HG03558 (cell line): ENCODE measurements around the gene UGT1A1.

Experiments
- ATAC-seq: cut with Tn5 transposase; IDR thresholded peaks from one replicate; pipeline ENCODE4 v1.9.1; 2021; ENCODE audit warnings: moderate number of reproducible peaks; ENCODE audit not compliant: unreplicated experiment; ENCODE audit errors: extremely low read depth

UGT1A1 gene

DNA sequence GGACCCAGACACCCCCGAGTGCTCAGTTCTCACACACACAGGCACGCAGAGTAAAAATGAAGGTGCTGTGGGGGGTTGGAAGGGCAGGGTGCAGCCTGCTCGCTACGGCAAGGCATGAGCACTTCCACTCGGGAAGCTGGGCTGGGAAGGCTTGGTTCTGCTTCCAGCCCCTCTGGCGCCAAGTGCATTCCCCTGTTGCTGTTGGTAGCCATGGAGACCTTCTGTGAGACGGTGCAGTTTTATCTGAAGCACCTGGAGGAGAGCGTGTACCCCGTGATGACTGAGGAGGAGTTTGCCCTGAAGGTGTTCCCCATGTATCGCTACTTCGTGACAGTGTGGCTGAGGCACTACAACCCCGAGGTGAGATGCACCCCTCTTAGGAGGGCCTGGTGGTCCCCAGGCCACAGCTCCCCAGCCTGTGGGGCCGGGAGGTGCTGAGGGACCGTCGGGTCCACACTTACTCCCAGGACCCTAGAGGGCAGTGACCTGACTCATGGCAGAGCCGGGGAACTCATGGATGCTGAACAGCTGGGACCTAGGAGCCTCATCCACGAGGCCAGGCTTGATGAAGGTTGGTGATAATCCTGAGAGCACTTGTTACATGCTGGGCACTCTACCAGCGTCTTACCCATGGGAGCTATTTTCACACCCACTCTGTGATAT is 33.5 kb downstream of the UGT1A1 start:
- ATAC-seq: no peak

DNA sequence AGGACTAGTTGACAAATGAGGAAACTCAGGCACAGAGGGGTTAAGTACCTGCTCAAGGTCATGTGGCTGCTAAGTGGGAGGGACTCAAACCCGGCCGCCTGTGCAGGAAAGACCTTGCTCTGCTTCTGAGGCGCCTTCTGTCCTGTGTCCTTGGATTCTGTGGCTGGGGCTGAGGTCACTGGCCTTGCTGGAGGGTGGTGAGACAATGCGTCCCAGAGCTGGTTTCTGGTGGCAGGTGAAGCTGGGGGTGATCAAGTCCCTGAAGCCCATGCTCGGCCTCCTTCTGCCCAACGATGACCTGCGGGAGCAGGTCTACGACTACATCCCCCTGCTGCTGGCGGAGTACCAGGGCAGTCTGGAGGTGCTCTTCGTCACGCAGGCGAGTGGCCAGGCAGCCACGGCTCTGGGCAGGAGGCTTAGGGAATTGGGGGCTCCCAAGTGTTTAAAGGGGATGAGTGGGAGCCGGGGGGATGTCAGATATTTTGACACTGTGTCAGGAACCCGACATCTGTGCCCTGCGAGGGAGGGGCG is 34.1 kb downstream of the UGT1A1 start:
- no peak for ATAC-seq

DNA sequence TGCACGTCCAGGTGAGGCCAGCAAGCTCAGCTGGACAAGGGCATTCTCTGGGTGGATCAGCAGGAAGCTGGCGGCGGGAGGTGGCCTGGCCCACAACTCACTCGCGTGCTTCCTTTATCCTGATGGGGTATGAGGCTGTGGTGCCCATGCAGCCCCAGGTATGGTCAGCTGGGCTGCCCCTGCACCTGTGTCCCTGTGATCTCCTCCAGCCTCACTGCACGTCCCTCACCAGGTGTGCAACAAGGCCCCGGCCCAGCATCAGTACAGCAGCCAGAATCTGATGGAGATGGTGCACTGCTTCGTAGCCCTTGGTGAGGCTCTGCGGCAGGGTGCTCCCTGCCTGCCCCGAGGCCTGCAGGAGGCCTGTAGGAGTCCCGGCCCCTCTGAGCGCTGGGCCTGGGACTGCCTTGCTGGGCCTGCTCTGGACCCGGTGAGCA is 35.7 kb downstream of the UGT1A1 start:
- no peak for ATAC-seq

DNA sequence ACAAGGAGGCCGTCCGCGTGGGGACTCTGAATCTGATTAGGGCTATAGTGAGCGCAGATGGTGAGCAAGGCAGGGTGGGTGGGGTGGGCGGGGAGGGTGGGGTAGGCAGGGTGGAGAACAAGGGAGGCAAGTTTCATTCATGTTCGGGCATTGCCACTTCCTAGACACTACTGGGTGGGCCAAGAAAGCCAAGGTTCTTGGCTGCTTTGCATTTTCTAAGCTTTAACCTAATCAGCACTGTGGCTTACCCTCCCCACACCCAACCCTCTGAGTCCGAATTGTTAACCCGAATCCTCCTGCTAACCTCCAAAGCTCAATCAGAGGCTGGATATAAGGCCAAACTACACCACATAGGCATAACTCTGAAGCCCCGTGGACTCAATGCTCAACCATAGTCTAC is 36.2 kb downstream of the UGT1A1 start:
- no peak for ATAC-seq

DNA sequence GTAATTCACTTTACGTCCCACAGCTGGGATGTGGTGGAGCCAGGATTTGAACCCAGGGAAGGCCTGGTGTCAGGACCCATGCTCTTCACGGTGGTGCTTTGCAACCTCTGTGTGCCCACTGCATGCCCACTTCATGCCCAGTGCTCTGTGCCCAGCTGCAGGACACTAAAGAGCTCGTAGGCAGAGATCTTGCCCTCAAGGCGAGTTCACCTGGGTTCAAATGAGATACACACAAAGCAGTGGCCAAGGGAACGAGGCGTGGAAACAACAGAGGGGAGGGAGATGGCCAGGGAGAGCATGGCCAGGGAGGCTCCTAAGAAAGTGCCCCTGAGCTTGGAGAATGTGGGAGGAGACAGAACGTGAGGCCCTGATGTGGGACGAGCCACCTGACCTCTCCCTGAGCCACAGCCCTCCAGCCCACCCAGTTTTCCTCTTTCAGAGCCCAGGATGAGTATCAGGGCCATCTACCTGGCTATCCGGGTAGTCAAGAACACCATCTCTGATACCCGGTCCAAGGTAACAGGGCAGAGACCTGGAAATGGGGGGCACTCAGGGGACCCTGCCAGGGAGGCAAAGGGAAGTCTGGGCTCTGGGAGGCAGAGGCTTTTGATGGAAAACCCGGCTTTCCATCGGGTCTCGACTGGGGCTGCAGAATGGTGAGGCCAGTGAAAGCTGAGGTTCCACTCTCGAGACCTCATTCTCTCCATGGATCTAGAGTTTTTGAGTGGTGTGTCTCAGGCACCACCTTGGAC is 38.4 kb downstream of the UGT1A1 start:
- ATAC-seq: no peak

DNA sequence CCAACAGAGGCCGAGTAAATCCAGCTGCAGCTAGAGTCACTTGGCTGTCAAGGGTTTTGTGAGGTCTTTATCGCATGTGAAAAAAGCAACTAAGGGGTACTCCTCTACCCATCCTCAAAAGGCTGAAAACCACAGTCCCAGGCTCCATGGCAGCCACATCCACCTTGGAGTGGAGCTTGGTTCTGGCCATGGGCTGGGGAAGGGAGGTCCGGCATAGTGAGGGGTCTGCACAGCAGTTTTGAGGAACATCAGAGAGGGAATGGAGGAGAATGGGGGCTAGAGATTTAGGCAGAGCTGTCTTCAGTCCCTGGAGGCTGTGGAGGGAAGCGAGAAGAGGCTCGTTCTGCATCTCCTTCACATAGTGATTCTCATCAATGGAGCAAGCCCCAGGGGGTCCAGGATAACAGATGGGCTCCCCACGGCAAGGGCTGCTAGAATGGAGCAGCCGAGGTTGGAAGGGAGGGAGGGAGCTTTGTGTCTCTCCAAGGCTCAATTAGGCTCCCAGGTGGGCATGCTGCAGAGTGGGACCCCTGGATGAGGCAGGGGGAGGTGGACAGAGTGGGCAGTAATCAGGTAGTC is 39.1 kb downstream of the UGT1A1 start:
- no peak for ATAC-seq

DNA sequence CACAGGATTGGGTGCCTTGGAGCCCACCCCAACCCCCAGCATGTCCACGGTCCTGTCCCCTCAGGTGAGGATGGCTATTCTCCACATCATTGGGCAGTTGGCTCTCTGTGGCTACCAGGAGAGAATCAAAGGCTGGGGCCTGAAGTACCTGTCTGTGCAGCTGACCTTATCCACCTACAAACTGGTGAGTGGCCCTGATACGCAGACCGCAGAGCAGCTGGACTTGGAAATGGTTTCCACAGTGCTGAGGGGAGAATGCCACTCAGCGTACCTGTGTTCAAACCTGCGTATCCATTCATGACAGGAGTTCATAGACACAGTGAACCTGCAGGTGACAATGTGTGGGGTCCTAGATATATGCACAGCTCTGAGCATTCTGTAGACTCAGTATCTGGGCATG is 39.6 kb downstream of the UGT1A1 start:
- ATAC-seq: no peak

DNA sequence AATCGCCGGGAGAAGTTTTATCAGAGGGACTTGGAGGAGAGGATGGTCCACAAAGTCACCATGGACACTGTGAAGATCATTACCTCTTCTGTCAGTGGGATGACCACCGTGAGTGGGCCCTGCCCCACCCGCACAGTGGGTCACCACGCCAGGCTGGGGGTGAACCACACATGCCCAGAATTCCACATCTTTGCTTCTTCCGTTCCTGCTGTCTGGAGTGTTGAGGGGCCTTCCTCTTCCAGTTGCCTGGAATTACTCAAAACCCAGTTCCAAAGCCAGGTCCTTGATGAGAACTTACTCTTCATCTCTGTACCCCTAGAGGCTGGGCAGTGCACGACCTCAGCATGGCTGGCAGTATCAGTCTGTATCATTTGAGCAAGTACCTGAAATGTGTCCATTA is 40.1 kb downstream of the UGT1A1 start:
- no peak for ATAC-seq

DNA sequence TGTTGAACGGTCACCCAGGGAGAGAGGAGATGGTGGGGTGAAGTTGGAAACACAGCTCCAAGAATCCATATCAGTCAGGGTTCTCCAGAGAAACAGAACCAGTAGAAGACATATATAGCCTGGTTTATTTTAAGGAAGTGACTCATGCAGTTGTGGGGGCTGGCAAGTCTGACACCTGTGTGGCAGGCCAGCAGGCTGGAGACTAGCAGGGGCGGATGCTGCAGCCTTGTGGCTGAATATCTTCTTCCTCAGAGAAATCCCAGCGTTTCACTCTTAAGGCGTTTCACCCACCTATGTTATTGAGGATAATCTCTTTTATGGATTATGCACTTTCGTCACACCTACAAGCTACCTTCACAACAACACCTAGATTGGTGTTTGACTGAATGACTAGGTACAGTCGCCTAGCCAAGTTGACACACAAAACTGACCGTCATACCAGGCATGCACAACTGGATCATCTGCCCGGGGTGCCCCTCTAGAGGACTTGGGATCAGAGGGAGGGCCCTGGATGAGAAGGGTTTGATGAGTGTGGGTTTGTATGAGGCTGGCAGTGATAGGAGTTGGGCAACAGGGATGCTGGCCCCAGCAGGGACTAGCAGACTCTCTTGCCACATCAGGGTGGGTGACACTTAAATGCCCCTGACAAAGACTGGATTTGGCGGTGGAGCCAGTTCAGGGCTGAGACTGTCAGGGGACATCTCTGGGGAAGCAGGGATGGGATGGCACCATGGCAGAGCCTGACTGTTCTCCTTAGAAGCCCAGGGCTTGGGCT is 41.5 kb downstream of the UGT1A1 start:
- no peak for ATAC-seq

DNA sequence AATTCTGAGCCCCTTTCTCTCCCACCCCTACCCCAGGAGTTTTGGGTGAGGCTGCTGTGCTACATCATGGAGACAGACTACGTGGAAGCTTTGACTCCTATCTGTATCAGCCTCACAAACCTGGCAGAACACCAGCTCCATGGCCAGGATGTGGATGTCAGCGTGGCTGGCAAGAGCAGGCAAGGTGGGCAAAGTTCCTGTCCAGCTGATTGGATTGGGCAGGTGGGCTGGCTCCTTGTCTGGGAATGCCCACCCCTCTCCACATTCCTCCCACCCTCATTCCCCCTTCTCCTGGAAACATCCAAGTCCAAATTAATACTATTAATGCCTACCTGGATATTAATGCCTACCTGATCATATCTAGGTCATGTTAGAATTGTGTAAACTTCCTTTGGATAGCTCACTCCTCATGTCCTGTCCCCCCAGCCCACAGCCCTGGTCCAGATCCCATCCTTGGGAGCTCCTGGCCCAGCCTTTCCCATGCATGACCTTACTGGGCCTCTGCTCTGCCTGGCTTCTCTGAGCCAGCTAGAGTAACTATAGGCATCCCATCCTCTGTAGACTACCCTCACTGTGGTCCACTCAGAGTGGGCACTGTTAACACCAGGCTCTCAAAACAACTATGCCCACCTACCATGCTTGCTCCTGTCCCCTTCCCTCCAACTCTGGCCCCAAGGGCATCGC is 42.2 kb downstream of the UGT1A1 start:
- ATAC-seq: no peak

DNA sequence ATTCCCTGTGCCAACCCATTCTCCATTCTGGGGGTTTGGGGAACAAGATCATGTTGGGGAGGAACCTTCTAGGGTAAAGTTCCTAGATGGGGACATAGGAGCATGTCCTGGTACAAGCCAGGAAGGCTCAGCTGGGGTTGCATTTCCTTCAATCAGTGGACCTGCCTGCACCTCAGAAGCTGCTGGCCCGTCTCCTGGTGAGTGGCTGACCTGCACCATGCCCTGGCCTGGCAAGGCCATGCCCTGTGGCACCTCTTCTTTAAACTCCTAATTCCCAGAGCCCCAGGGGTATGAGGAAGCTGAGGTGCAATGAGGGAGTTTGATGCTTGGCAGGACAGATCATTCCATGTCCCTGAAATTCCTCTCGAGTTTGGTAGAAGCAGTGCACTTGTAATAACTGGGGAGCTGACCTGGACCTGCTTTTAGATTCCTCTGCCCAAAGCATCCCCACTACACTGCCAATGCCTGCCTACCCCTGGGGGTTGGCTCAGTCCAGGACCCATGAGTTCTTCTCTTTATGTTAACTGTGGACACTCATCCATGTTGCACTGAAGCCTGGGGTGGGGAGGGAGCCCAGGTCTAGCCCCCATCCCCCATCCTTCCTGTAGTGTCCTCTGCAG is 43.3 kb downstream of the UGT1A1 start:
- ATAC-seq: no peak

DNA sequence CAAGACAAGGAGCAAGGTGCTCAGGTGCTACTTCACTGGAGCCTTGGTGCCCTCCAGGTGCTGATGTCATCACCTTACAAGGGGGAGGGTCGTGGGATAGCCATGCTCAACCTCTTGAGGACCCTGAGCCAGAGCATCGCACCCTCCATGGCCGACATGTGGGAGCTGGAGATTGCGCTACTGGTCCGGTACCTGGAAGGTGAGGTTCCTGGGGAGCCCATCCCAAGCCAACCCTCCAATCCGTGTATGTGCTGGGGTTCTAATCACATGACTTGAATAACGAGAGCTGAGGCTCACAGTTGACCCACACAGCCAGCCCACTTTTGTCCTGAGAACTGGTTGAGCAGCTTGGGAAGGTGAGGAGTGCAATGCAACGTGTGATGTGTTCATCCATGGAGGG is 43.9 kb downstream of the UGT1A1 start:
- ATAC-seq: no peak

DNA sequence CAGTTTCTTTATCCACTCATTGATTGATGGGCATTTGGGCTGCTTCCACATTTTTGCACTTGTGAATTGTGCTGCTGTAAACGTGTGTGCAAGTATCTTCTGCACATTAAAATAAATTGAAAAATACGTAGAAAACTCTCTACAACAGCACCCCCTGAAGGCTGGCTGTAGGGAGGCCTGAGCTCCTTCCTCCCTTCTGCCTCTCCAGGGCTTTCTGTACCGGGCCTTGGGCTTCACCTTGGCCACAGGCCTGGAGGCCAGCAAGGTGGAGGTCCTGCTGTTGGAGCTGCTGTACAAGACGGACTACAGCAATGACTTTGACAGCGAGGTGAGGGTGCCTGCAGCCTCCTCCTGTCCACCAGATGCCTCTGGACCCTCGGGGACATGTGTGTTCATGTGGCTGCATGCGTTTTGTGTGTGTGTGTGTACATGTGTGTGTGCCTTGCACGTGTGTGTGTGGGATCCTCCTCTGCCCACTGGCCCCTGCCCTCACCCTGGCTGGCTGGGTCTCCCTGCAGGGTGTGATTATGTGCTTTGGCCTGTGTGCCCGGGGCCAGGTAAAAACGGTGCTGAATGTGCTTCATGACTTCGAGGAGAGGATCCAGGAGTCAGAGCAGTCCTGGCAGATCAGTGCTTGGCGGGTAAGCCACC is 47.3 kb downstream of the UGT1A1 start:
- no peak for ATAC-seq

DNA sequence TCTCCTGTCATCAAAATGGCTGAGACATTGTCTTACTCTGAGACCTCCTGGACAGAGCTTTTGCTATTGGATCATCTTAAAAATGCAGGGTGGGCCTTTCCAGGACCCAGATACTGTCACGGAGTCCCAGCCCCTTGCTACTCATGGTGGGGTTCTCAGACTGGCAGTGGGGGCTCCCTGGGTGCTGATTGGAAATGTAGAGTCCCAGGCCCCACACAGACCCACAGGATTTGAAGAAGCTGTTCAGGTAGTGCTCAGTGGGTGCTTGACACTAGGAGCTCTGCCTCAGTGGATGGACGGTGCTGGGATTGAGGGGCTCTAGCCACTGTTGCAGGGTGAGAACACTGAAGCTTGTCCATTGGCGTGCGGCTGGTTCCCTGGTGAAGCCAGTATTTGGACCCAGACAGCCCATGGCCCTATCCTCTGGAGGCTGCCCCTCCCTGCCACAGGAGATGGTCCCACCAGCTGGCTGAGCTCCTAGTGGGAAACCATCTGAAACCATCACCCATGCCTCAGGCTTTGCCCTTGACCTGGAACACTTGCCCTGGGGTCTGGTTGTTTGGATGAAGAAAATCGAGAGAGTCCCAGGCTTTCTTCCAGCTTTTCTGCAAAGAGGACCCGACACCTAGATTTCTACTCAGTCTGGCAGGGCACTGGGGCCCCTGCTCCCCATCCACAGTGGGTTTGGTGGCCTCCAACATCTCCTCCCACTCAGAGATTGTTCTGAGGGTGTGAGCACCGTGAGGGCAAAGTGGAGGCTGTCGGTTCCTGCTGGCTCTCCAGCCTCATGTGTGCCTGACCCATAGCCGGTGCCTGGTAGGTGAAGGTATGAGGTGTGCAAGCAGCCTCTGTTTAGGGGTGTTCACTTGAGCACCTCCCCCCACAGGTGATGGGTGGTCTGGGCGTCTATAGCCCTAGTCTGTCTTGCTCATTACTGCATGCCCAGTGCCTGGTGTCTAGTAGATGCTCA is 48.2 kb downstream of the UGT1A1 start:
- no peak for ATAC-seq

DNA sequence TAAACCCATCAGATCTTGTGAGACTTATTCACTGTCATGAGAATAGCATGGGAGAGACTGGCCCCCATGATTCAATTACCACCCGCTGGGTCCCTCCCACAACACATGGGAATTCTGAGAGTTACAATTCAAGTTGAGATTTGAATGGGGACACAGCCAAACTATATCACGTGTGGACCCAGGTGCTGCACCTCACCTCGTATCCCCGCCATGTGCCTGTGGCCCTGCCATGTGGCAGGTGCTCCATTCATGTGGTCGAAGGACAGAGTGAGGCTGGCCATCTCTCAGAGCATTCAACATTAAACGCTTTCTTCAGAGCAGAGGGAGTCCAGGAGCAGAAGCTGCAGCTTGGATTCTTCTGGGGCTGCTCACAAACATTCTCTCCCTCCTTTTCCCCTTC is 50.3 kb downstream of the UGT1A1 start:
- ATAC-seq: no peak

DNA sequence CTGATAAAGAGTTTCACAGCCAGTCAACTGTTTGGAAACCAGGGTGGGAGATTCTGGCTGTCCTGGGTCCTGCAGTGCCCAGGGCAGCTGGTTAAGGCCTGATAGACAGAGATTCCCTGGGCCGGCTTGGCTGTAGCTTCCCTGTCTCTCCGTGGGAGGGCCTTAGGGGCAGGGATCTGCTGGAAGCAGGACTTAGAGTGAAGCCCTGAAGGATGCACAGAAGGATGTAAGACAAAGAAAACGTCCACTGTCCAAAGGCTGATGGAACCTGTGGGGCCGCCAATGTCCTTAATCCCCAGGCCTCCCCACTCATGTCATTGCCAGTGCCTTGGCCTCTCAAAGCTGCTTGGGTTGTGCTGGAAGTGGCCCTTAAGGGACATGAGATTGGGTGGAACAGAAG is 51.0 kb downstream of the UGT1A1 start:
- no peak for ATAC-seq

DNA sequence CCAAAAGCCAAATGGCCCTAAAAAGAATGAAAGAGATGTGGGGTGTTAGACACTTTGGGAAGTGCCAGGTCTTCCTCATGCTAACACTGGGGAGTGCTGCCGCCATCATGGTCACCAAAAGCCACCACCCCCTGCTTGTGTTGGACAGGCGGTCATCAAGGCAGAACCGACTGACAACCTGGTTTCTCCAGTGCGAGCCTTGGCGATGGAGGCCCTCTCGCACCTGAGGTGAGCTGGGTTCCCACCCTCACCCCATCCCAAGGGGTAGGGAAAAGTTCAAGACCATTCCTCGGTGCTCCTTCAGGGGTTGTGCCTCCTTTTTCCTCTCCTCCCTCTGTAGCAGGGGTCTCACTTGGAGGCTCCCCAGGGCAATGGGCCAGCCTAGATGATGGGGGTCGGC is 51.7 kb downstream of the UGT1A1 start:
- no peak for ATAC-seq
